Measurements from ENCODE around the gene CUX1.
"Not testable (repeated sequence)": the region's sequence is repeated elsewhere in the genome, so short reads cannot be mapped to it uniquely, and the experiment has no call there.

Gene CUX1

GRCh38 chr7:102223184-102223583 is 405.8 kb downstream of the CUX1 start:
- Mint-ChIP-seq H3K4me3 (no peak overlapping the region), H3K36me3 (ENCODE audit: insufficient read depth) (peaks cover 16% of the 10 kb centered on the region), H3K27ac (no peak overlapping the region), H3K9me3 (no peaks in the 10 kb centered on the region), H3K27me3 (no peaks in the 10 kb centered on the region), H3K4me1 (ENCODE audit: low read depth in 2 of 2) (peaks cover 0 to 4% of the 10 kb centered on the region in 2 donors)
- ATAC-seq (replicated peaks) = no peak
- DNase-seq = no peak

GRCh38 chr7:102225025-102225424 is 407.6 kb downstream of the CUX1 start:
- H3K4me3 Mint-ChIP-seq = no peak overlapping the region
- H3K27ac Mint-ChIP-seq = no peak overlapping the region
- H3K36me3 Mint-ChIP-seq (ENCODE audit: insufficient read depth) = peaks cover 23% of the 10 kb centered on the region
- DNase-seq (no peak), ATAC-seq (replicated peaks) (no peak)
- H3K9me3 Mint-ChIP-seq = no peaks in the 10 kb centered on the region
- no peaks in the 10 kb centered on the region for H3K27me3 Mint-ChIP-seq
- no peaks in the 10 kb centered on the region for H3K4me1 Mint-ChIP-seq (ENCODE audit: low read depth in 2 of 2)

GRCh38 chr7:102227371-102227770 is 409.9 kb downstream of the CUX1 start:
- DNase-seq (no peak), ATAC-seq (replicated peaks) (no peak)
- Mint-ChIP-seq H3K27ac (no peak overlapping the region), H3K4me1 (ENCODE audit: low read depth in 2 of 2) (no peaks in the 10 kb centered on the region), H3K9me3 (no peaks in the 10 kb centered on the region), H3K27me3 (no peaks in the 10 kb centered on the region), H3K4me3 (no peak overlapping the region), H3K36me3 (ENCODE audit: insufficient read depth) (peaks cover 30% of the 10 kb centered on the region)

GRCh38 chr7:102228935-102229334 is 411.5 kb downstream of the CUX1 start:
- H3K27me3 Mint-ChIP-seq = no peaks in the 10 kb centered on the region
- no peaks in the 10 kb centered on the region for H3K9me3 Mint-ChIP-seq
- no peak for DNase-seq
- no peak overlapping the region for H3K27ac Mint-ChIP-seq
- H3K36me3 Mint-ChIP-seq (ENCODE audit: insufficient read depth) = peaks cover 34% of the 10 kb centered on the region
- no peak for ATAC-seq (replicated peaks)
- H3K4me1 Mint-ChIP-seq (ENCODE audit: low read depth in 2 of 2) = no peaks in the 10 kb centered on the region
- H3K4me3 Mint-ChIP-seq = no peak overlapping the region

GRCh38 chr7:102230162-102230561 is 412.7 kb downstream of the CUX1 start:
- H3K27ac Mint-ChIP-seq = not testable (repeated sequence)
- H3K36me3 Mint-ChIP-seq (ENCODE audit: insufficient read depth) = peaks cover 34% of the 10 kb centered on the region

GRCh38 chr7:102230593-102230992 is 413.2 kb downstream of the CUX1 start:
- Mint-ChIP-seq H3K27ac (no peak overlapping the region), H3K4me1 (ENCODE audit: low read depth in 2 of 2) (no peaks in the 10 kb centered on the region), H3K9me3 (no peaks in the 10 kb centered on the region), H3K4me3 (no peak overlapping the region), H3K36me3 (ENCODE audit: insufficient read depth) (peaks cover 34% of the 10 kb centered on the region), H3K27me3 (no peaks in the 10 kb centered on the region)
- no peak for DNase-seq
- no peak for ATAC-seq (replicated peaks)

More at GRCh38 chr7:102230162-102230561, 412.7 kb downstream of the CUX1 start:
- not testable (repeated sequence) for H3K4me3 Mint-ChIP-seq; ATAC-seq (replicated peaks); H3K27me3 Mint-ChIP-seq; H3K4me1 Mint-ChIP-seq (ENCODE audit: low read depth in 2 of 2); DNase-seq; H3K9me3 Mint-ChIP-seq

DNA sequence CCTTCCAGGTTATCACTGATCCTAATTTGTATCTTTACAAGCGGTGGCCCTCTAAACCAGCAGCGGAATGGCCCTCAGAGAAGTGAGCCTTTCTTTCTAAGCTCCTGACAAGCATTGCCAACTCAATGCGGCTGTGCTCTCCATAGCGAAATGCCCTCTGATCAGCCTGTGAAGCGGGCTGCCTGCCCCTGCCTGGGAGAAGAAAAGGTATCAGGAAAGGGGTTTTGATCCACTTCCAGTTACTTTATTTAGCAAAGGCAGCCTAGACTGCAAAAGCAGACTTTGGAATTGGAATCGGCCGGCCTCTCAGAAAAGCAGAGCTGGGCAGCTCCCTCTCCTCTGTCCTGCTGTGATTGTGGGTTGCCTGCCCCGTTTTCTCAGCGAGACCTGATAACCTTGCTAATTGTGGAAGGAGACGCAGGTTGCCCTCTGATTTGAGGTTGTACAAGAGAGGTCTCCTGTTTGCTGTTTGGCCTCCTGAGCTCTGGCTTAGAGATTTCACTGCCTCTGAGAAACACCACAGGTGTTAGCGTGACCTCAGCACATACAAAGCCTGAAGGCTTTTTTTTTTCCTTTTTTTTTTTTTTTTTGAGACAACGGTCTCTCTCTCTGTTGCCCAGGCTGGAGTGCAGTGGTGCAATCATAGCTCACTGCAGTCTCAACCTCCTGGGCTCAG is 415.3 kb downstream of the CUX1 start:
- no peak overlapping the region for H3K4me3 Mint-ChIP-seq
- H3K9me3 Mint-ChIP-seq = no peaks in the 10 kb centered on the region
- H3K27ac Mint-ChIP-seq = peak overlapping the region in 1 of 2 donors; percentile 59
- no peak for DNase-seq
- peaks cover 31% of the 10 kb centered on the region for H3K36me3 Mint-ChIP-seq (ENCODE audit: insufficient read depth)
- no peak for ATAC-seq (replicated peaks)
- H3K4me1 Mint-ChIP-seq (ENCODE audit: low read depth in 2 of 2) = no peaks in the 10 kb centered on the region
- no peaks in the 10 kb centered on the region for H3K27me3 Mint-ChIP-seq

- no peak overlapping the region for H3K4me3 Mint-ChIP-seq
- no peaks in the 10 kb centered on the region for H3K27me3 Mint-ChIP-seq
- peaks cover 19% of the 10 kb centered on the region for H3K36me3 Mint-ChIP-seq (ENCODE audit: insufficient read depth)
- peak overlapping the region in 1 of 2 donors; percentile 63 for H3K27ac Mint-ChIP-seq
- ATAC-seq (replicated peaks) (no peak), DNase-seq (no peak)
- H3K4me1 Mint-ChIP-seq (ENCODE audit: low read depth in 2 of 2) = no peaks in the 10 kb centered on the region
- H3K9me3 Mint-ChIP-seq = no peaks in the 10 kb centered on the region
Observed at GRCh38 chr7:102234131-102234530, 416.7 kb downstream of the CUX1 start.

- no peak overlapping the region for H3K27ac Mint-ChIP-seq
Observed at GRCh38 chr7:102234801-102235550, 417.6 kb downstream of the CUX1 start.

DNA sequence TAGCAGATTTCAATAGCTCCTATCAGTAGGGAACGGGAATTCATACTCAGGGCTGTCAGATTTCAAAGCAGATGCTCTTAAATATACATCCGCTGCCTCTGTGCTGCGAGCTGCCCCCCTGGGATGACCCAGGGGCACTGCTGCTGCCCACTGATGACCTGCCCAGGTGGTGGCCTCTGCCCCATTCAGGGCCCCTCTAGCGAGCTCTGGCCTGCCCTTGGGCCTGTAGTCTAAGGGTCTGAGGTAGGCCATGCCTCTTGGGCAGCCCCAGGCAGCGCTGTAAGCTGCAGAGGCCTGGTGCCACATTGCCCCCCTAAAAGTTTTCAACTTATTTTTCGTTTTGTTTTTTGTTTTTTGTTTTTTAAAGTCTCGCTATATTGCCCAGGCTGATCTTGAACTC is 418.7 kb downstream of the CUX1 start:
- ATAC-seq (replicated peaks) = no peak

More at GRCh38 chr7:102234801-102235550, 417.6 kb downstream of the CUX1 start:
- Mint-ChIP-seq H3K36me3 (ENCODE audit: insufficient read depth) (peaks cover 21% of the 10 kb centered on the region), H3K9me3 (no peaks in the 10 kb centered on the region), H3K4me3 (no peak overlapping the region), H3K27me3 (no peaks in the 10 kb centered on the region), H3K4me1 (ENCODE audit: low read depth in 2 of 2) (no peaks in the 10 kb centered on the region)
- DNase-seq (no peak), ATAC-seq (replicated peaks) (no peak)

DNA sequence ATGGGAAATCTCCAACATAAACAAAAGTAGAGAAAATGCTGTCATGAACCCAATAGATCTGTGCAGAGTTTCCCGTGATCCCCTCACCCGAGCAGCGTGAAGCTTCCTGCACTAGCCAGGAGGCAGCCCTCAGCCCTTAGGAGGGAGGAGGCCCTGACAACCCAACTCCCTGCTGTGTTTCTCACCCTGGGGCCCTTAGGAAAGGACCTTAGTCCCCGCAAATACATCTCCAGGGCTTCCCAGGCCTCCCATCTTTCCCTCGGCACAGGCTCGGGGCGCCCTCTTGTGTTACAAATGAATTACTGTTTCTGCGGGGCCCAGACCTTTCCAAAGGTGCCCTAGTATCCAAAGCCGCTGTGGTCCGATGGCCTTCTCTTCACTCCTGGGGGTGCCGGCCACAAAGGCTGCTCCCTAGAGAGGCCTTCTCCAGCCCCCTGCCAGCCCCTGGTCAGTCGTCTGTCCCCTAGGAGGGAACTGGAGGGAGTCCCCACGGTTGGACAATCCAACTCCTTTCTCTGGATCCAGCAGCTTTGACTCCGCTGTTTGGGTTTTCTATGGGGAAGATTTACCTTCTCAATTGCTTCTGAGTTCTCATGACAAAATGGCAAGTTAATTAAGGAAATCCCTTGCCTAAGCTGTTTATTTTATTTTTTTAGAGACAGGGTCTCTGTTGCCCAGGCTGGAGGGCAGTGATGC is 419.3 kb downstream of the CUX1 start:
- Mint-ChIP-seq H3K27ac (no peak overlapping the region), H3K4me3 (no peak overlapping the region), H3K36me3 (ENCODE audit: insufficient read depth) (peaks cover 17% of the 10 kb centered on the region), H3K4me1 (ENCODE audit: low read depth in 2 of 2) (no peaks in the 10 kb centered on the region), H3K27me3 (no peaks in the 10 kb centered on the region), H3K9me3 (no peaks in the 10 kb centered on the region)
- ATAC-seq (replicated peaks) = no peak
- peak; percentile 10 to 27 (median 11) for DNase-seq

More for the DNA sequence above, 418.7 kb downstream of the CUX1 start:
- Mint-ChIP-seq H3K27ac (no peak overlapping the region), H3K27me3 (no peaks in the 10 kb centered on the region), H3K4me1 (ENCODE audit: low read depth in 2 of 2) (no peaks in the 10 kb centered on the region), H3K36me3 (ENCODE audit: insufficient read depth) (peaks cover 20% of the 10 kb centered on the region), H3K4me3 (no peak overlapping the region), H3K9me3 (no peaks in the 10 kb centered on the region)
- no peak for DNase-seq

DNA sequence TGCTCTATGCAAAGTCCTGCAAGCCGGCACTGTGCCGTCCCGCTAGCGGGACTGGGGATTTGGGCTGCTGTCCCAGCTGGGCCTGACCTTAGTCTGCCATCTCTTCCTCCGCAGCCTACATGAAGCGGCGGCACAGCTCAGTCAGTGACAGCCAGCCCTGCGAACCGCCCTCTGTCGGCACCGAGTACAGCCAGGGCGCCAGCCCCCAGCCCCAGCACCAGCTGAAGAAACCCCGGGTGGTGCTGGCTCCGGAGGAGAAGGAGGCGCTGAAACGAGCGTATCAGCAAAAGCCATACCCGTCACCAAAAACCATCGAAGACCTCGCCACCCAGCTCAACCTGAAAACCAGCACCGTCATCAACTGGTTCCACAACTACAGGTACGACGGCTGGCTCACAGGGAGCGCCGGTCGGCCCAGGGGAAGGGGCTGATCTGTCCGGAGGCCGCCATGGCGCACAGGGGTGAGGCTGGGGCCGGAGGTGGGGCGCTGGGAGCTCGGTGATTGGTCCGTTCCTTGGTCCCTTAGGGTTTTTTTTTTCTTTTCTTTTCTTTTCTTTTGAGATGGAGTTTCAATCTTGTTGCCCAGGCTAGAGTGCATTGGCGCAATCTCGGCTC is 421.9 kb downstream of the CUX1 start:
- H3K36me3 Mint-ChIP-seq (ENCODE audit: insufficient read depth) = peaks cover 17% of the 10 kb centered on the region
- DNase-seq (no peak), ATAC-seq (replicated peaks) (no peak)
- H3K9me3 Mint-ChIP-seq = no peaks in the 10 kb centered on the region
- no peaks in the 10 kb centered on the region for H3K4me1 Mint-ChIP-seq (ENCODE audit: low read depth in 2 of 2)
- no peaks in the 10 kb centered on the region for H3K27me3 Mint-ChIP-seq
- H3K27ac Mint-ChIP-seq = no peak overlapping the region
- H3K4me3 Mint-ChIP-seq = no peak overlapping the region

- H3K27me3 Mint-ChIP-seq = no peaks in the 10 kb centered on the region
- H3K9me3 Mint-ChIP-seq = no peaks in the 10 kb centered on the region
- H3K27ac Mint-ChIP-seq = no peak overlapping the region
- no peak overlapping the region for H3K4me3 Mint-ChIP-seq
- no peaks in the 10 kb centered on the region for H3K4me1 Mint-ChIP-seq (ENCODE audit: low read depth in 2 of 2)
- H3K36me3 Mint-ChIP-seq (ENCODE audit: insufficient read depth) = peaks cover 21% of the 10 kb centered on the region
- no peak for ATAC-seq (replicated peaks)
- no peak for DNase-seq
Observed at GRCh38 chr7:102241431-102241830, 424.0 kb downstream of the CUX1 start.

All from effector memory CD8-positive, alpha-beta T cell (primary cell).